ENCODE data around the gene DDX24.

The DDX24 gene

DNA sequence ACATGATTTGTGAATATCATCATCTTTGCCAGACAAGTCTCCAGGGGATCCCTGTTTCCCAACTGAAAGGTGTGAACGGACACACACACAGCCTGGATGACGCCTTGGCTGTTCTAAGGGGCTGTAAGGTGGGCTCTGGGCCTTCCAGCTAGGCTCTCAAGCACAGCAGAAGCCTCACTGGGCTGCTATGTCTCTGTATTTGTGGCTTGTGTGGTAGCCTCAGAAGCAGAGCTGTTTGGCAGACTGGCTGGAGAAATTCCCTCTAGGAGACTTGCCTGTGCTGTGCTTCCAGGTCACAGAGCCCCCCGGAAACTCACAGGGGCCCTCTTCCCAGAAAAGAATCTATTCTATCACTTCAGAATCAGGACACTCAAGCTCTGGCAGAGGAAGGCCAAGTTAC is 33.4 kb downstream of the DDX24 start:
- no peak for DNase-seq

DNA sequence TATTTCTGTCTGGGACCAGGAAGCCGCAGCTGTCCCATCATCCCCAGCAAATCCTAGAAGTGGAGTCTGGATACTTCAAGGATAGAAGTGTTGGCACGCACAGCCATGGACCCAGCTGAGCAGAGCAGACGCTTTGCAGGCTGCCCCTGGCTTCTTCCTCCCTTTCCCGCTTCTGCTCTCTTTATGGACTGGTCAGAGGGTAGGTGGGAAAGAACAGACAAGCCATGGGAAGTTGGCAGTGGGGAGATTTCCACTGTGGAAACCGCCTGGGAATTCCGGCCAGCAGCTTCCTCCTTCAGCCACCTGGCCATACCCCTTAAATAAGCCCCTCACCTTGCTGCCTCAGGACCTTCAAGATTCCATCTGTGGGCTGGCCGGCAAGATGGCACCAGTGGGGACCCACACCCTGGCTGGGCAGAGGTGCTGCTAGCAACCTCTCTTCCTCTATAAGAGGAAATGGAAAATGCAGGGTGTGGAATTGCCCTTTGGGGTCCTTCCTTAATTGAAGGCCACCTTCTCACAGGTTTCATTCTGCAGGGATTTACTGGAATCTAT is 34.2 kb downstream of the DDX24 start:
- no peak for DNase-seq

DNA sequence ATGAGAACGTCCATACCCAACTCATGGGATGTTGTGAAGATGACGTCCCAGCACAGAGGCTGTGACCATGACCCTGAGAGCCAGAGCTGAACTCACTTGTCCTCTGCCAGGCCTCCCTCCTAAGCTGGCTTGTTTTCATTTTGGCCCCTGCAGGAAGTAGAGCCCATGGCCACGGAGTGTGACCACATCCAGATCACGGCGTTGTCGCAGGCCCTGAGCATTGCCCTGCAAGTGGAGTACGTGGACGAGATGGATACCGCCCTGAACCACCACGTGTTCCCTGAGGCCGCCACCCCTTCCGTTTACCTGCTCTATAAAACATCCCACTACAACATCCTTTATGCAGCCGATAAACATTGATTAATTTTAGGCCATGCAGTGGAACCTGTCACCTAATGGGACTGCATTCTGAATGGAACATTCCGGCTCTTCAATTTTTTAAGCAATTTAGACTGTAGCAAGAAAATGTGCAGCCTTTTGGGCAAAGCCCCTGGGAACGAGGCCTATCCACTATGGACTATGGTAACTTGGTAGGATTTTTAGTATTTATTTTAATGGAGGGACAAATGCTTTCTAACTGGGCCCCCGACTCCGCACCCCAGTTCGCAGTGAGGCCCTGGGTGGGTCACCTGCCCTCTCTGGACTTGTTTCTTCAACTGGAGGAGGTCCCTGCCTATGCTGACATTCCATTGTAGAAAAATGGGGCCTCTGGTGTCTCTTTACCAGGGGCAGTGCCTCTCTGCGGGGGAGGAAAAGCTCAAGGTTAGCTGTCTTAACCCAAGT is 35.2 kb downstream of the DDX24 start:
- no peak for DNase-seq

DNA sequence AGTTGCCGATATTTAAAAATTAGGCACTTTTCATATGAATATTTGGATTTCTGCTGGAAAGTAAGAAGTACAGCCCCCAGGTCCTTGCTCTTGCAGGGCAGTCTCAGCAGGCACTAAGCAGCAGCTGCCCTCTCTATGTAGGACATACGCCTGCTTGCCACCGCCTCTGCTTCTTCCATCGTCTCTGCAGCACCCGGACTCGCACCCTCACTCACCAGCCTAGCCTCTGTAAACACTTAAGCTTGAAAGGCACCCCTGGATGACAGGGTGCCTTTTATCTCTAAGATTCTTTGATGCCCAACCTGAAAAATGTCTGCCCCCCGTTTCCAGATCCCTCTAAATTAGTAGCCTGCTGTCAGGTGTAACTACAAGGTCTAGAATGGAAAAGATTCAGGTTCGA is 35.9 kb downstream of the DDX24 start:
- DNase-seq, result no peak

DNA sequence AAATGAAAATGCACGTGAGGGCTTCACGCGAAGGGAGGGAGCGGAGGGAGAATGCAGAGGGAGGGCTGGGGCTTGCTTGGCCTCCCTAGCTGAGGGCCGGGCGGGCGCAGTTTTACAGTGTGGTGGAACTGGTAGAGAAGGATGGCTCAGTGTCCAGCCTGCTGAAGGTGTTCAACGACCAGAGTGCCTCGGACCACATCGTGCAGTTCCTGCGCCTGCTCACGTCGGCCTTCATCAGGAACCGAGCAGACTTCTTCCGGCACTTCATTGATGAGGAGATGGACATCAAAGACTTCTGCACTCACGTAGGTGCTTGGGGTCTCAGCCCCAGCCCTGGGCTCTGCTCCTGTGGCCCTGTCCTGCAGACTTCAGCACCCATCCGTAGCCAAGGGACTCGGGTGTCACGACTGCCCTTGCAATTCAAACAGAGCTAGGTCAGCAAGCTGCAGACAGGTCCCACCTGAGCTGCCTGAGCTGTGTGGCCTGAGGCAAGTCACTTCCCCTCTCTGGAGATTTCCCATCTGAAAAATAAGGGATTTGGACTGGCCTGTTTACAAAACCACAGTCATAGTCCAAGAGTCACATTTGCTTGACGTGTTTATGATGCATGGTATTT is 36.4 kb downstream of the DDX24 start:
- DNase-seq, result no peak

DNA sequence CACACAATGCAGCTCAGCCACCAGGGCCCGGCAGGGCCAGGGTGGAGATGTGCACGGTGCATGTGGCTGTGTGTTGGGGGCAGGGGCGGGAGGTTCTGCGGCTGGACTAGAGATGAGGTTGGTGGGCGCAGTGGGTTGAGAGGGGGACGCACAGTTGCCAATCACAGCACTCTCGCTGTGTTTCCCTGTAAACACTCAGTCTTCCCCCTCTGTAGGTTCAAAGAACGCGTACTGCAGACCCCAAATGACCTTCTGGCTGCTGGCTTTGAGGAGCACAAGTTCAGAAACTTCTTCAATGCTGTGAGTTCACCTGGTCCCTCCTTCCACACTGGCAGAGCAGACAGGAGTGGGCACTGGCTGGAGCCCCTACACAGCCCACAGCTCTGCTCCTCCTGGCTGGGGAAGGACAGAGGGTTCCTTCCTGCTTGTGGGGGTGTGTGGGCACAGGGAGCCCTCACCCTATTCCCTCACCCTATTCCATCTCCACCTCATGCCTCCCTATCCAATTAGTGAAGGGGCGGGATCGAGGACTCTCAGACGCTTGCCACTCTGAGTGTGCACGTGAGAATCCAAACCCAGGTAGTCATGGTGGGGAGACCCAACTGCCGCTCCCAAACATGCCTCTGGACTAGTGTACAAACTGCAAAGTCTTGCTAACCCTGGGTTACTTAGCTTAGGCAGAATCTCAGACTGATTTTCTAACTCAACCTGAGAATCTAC is 37.1 kb downstream of the DDX24 start:
- no peak for DNase-seq

DNA sequence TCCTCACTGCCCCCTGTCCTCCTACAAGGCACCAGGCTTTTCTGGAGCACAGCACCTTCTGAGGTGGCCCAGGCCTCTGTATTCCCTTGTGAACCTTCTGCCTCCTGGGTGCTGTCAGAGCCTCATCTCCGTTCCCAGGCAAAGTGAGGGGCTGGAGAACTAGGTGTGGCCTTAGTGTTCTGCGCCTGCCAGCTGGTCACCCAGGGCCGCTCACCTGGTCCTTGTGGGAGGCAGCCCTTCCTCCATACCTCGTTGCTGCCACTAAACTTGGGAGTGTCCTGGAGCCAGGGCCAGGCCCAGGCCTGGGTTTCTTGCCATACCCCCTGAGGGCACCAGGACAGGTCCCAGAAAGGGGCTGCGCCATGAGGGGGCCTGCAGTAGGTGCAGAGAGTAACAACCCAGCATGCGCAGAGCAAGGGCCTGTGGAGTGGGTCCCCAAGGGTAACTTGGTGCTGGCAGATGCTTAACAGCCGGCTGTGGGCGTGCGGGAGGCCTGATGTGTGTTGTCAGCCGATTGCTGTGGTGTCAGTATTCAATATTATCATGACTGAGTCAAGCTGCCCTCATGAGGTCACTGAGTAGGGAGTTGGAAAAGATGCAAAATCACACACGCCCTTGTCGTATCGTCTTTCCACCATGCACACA is 37.8 kb downstream of the DDX24 start:
- no peak for DNase-seq

DNA sequence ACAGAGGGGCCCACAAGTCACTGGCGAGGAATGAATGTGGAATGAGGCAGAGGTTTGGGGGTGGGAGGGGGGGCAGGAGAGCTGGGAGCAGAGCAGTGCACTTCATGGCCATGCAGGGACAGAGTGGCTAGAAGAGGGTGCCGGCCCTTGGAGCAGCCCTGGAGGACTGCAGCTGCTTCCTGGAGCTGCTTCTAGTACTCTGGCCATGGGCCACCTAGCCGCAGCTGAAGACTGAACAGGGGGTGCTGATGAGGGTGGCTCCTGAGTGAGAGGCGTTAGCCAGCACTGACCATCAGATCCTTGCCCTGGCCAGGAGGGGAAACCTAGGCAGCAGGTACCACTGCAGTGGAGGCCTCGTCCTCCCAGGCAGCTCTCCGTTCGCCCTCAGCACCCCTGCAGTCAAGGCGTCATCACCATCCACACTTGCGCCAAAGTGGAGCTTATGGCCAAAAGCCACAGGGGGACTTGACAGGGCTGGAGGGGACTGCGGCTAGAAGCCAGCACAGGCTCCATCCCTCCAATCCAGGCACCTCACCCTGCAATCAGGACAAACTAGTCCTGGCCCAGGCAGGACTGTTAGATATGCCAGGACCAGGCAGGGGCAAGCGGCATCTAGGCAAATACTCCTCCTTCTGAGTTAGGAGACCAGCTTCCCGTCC is 38.4 kb downstream of the DDX24 start:
- DNase-seq, result no peak

DNA sequence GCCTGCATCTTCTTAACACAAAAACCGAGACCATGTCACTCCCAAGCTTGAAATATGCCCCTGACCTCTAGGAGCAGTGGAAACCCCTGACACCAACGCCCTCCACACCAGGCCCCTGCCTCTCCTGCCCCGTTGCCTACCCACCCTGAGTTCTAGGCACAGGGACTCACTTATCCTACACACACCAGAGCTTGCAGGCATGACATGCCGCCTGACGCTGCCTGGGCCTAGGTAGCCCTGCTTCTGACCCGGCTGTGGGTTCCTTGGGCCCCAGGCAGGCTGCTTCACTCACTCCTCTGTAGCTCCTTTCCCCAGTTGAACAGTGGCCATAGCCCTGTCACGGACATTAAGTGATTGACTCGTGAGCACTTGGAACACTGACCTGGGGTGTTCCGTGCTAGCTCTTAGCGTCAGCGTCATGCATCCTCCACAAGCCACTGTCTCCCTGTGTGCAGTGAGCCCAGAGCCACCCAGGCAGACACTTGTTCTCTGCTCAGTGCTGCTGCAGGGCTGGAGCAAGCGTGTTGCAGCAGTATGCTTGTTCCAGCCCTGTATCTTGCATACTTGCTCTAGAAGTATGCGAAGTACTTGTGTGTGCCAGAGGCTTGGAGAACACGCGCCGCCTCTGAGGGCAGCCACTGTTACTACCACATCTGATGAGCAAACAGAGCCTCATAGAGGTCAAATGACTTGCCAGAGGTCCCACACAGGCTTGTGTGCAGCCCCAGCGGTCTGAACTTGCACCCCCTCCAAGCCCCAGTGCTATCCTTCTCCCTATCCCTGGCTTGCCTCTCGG is 39.3 kb downstream of the DDX24 start:
- DNase-seq, result no peak

DNA sequence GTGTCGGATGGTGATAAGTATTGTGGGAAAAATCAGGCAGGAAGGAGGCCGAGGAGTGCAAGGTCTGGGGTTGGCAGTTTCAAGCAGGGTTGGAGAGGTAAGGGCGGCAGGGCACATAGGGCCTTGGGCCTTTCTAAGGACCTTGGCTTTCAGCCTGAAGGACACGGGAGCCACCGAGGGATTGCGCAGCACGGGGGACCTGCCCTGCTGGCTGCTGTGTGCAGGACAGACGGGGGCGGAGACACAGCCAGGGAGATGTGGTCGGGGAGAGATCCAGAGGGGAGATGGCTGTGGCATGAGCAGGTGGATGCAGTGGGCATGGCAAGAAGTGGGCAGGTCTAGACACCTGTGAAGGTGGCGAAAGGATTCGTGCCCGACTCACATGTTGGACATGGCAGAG is 40.2 kb downstream of the DDX24 start:
- no peak for DNase-seq

DNA sequence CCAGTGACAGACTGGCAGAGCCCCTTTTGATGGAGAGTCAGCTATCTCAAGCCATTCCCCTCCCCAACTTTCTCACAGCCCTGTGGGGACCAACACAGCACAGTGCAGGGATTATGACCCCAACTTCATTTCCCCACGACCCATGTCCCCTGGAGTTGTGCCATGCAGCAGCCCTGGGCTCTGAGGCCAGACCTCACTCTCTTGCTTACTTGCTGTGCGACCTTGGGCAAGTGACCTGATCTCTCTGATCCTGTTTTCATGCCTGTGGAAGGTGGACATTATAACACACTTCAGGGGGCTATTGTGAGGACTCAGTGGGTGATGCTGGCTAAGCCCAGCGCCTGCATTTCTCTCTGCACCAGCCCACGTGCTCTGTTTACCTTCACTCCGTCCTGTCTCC is 40.8 kb downstream of the DDX24 start:
- DNase-seq, result no peak

DNA sequence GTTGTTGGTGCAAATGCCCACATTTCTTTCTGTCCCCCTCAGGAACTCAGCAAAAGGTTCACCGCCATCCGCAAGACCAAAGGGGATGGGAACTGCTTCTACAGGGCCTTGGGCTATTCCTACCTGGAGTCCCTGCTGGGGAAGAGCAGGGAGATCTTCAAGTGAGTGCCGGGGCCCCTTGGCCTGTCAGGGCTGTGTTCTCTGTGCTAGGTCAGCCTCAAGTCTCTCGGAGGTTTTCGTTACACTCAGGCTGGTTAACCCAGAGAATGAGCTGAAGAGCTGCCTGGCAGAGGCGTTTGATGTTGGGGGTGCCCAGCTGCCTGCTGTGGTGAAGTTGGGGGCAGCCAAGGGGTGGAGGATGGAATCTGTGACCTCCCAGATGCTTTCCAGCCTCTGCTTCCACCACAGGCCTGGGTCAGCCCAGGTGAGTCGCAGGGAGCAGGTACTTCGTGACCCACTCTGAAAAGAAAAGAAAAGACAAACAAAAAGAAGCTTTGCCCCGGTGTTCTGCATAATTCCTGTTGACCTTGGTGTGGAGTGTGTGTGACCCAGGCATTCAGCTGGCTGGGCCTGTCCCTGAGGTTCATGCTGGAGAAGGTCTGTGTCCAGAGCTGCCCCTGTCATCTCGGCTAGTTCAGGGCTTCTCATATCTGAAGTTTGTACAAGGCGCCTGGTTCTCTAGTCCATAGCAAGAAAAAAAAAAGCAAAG is 41.9 kb downstream of the DDX24 start:
- no peak for DNase-seq

DNA sequence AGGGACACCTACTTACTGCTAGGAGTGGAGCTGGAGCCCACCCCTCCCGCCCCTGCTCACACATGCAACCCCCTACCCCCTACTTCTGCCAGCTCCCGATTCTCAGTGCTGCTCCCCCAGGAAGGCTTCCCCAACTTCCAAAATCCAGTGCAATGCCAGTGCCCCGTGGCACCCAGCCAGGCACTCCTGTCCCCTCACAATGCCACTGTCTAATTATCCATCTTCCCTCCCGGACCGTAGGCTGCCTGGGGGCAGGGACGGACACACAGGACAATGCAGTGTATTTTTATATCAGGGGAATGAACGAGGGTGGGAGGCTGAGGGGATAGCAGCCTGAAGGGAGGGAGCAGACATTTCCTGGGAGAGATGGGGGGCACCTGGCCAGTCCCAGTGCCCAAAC is 42.5 kb downstream of the DDX24 start:
- DNase-seq, result no peak

DNA sequence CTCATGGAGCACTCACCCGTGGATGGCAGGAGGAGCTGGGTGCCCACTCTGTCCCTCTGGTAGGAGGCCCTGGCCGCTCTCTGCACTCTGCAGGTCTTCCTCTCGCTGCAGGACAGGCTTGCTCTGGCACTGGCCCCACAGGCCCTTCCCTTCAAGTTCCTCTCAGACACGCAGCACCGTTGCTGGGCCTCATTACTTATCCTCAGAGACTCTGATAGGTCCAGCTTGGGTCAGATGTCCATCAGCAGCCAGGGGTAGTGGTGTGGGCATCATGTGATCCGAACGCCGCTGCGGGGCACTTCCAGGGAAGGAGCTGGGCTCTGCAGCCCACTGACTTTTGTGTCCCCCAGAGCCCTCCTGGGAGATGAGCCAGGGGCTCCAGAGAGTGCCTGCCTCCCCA is 43.0 kb downstream of the DDX24 start:
- no peak for DNase-seq

DNA sequence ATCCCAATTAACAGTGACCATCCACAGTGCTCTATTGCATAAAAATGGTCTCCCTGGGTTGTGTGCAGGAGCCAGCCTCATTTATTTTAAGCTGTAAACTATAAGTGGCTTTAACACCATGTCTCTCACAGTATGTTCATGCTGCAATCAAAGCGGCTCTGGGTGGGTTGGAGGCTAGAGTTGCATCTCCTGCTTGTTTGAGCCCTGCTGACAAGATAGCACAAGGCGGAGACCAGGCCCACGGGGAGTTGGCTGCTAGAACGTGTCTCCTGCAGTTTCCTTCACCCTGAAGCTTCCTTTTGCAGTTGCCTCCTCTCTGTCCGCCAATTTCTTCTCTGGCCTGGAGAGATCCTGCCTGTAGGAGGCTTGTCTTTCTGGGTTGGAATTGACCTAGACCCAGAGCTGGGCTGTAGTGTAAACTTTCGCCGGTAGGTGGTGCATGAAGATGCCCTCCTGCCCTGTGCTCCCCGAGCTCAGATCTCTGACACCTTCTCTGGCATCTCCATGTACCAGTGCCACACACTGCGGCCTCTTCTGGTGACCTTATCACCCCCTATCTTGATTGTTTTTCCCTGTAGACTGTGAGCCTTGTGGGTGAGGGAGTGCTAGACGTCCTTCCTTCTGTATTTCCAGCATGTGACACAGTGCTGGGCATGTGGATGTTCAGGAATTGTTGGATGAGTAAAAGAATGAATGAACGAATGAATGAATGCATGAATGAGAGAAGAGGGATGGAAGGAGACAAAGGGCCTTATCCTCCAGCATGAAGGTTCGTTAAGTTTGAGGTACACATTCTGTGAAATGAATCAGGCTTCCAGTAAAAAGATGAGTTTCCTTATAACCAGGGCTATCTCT is 44.5 kb downstream of the DDX24 start:
- peak; percentile 44 for DNase-seq

DNA sequence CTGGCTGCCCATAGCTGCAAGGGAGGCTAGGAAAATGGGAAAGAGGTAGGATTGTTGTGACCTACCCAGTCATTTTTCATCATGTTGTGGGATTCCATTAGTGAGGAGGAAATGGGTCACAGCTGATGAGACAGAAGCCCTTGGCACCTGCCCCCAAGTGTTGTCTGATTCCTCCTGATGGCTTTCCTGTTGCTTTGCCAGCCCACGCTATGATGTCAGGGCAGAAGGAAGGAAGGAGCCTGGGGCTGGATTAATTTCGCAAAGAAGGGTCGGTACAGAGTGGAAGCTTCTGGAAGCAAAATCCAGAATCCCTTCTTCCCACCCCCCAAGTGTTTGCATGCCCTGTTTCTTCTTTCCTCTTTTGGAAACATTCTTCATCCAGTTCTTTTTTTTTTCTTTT is 46.1 kb downstream of the DDX24 start:
- DNase-seq, result no peak

DNA sequence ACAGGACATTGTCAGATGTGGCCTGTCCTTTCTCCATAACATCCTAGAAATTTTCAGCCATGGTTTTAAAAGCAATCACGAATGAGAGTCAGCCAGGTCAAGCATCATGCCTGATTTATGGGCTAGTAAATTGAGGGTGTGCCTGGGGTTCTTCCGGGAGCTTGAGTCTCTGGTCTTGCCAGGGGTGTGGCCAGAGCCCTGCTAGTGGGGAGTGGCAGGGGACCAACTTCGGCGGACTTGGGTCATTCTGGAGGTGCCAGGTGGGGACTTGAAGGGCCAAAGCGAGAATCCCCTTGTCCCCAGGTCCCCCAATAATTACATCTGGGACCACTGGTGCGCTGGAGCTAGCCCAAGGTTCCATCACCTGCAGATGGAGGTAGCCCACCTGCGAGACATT is 49.1 kb downstream of the DDX24 start:
- no peak for DNase-seq

DNA sequence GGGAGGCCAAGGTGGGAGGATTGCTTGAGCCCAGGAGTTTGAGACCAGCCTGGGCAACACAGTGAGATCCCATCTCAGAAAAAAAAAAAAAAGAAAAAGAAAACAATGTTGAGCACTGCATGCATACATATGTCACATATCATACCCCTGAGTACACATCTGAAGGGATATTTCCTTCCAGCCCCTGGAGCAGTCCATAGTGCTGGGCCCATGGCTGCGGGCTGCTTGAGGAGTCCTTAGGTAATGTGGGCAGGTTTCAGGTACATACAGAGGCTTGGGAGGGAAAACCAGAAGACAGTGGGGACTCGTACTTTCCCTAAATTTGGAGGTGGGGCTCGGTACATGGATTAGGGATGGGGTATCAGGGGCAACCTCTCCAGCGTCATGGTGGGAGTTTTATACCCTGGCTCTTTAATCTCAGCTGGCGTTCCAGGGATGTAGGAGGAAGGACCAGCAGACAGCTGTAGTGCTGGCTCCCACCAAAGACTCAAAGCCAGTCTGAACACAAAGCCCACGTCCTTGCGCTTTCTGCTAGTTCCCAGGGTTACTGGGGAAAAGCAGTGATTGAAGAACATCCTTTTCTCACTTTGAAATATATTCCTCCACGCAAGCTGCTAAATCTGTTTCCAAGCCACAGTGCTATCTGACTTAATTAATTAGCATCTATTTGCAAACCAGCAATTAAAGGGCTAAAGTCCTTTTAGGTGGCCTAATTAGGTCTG is 49.7 kb downstream of the DDX24 start:
- no peak for DNase-seq

DNA sequence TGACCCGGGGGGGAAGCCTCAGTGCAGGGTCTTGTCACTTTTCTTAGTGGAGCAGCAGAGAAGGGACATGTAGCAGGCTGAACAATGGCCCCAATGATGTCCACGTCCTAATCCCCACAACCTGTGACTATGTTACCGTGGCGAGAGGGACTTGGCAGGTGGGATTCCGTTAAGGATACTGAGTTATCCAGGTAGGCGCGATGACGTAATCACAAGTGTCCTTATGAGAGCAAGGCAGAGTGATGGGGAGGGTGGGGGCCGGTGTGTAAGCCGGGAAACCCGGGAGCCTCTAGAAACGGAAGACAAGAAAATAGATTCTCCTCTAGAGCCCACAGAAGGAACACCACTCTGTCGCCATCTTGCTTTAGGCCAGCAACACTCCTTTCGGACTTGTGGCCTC is 50.4 kb downstream of the DDX24 start:
- DNase-seq, result no peak

Measured in NCI-H748 treated with DMSO at 0.1 percent for 48 hours (cell line).